ENCODE data around the gene GTPBP6.
"Not testable (repeated sequence)": the region's sequence is repeated elsewhere in the genome, so short reads cannot be mapped to it uniquely, and the experiment has no call there.

The GTPBP6 gene

DNA sequence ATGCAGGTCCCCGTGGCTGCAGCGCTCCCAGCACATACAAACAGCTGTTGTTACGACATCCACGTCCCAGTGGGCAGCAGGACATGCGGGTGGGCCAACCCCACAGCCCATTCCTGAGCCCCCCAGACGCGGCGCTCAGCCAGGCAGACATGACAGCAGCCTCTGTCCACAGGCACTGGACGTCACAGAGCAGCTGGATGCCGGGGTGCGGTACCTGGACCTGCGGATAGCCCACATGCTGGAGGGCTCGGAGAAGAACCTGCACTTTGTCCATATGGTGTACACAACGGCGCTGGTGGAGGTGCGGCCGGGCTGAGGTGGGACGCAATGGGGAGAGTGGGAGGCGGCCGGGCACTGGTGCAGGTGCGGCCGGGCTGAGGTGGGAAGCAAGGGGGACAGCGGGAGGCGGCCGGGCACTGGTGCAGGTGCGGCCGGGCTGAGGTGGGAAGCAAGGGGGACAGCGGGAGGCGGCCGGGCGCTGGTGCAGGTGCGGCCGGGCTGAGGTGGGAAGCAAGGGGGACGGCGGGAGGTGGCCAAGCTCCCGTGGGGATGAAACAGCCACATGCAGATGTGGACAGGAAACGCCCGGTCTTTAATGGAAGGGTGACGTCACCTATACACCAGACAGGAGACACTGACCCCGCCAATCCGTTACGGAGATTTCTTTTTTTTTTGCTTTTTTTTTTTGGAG is 28.0 kb downstream of the GTPBP6 start:
- no peak for DNase-seq

GRCh38 chrX:288561-288991 is 30.0 kb downstream of the GTPBP6 start:
- no peak for DNase-seq

- no peak for DNase-seq
Measured at GRCh38 chrX:287670-288069, 30.9 kb downstream of the GTPBP6 start.

DNA sequence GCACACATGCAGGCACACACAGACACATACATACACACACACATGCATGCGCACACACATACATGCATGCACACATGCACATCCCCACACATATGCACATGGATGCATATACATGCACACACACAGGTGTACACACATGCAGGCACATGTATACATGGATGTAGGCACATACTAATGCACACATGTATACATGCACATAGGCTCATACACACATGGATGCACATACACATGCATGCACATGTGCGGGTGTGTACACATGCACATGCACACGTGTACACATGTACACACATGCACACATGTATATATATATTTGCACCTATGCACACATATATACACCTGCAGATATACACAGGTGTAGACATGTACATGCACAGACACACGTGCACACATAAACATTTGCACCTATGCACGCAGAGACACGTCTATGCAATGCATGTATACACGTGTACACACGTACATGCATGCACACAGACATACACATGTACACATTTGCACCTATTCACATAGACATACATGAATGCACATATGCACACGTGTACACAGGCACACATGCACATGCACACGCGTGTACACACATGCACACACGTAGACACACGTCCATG is 33.4 kb downstream of the GTPBP6 start:
- DNase-seq: no peak

GRCh38 chrX:283115-283845 is 35.3 kb downstream of the GTPBP6 start:
- DNase-seq: no peak

- not testable (repeated sequence) for DNase-seq
Measured at GRCh38 chrX:282000-282681, 36.5 kb downstream of the GTPBP6 start.

GRCh38 chrX:281166-281999 is 37.2 kb downstream of the GTPBP6 start, which contains the start of gene PLCXD1:
TSS of gene PLCXD1 (plus strand) at chrX:281381. CDS start at chrX:284188, 2,807 bp downstream.
- no peak for DNase-seq

GRCh38 chrX:280722-281121 is 37.9 kb downstream of the GTPBP6 start:
- not testable (repeated sequence) for DNase-seq

- not testable (repeated sequence) for DNase-seq
Measured at GRCh38 chrX:279757-280604, 38.6 kb downstream of the GTPBP6 start.

- no peak for DNase-seq
Measured at GRCh38 chrX:276581-277201, 41.9 kb downstream of the GTPBP6 start.

DNA sequence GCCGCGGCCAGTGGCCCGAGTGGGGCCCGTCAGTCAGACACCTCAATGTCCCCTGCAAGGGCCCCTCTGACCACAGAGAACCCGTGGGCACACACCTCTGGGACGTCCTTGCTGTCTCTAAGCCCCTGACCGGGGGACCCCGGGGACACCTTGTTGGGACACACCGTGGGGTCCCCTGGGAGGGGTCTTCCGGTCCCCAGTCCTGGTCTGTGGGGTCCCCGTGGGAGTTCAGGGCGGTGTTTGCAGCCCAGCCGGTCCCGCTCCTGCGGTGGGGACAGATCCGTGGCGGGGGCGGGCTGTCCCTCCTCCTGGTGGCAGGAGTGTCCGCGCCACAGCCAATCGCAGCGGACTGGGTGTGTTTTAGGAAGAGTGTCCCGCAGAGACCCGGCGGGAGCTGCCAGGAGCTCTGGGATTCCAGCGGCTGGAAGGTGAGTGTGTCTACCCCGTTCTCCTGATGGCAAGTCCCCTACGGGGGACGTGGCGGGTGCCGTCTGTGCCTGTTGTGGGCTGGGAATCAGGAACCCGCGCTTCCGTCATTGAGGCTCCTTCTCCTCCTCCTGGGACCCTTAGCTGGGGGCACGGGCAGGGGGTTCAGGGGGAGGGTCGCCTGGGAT is 42.5 kb downstream of the GTPBP6 start:
- no peak for DNase-seq

- DNase-seq: no peak
Measured at GRCh38 chrX:275476-275966, 43.1 kb downstream of the GTPBP6 start.

DNA sequence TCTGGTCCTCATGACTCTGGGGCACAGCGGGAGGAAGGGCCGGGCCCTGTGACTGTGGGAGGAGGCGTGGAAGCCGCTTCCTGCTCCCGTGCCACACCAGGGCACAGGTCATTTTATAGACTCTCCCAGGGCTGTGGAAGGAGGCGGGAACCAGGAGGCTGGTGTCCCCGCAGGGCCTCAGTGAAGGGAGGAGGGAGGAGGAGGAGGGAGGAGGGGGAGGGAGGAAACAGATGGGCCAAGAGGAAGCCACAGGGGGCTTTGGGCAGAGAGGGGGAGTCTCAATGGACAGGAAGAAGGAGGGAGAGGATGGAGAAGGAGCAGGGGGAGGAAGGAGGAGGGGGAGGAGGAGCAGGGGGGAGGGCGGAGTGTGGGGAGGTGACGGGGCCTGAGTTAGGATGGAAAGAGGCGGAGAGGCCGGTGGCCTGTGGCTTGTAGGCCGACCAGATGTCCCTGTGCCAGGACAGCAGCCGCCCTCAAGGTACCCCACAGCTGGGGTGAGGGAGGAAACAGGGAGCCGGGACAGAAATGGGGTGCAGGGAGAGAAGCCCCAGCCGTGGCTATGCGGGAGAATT is 43.6 kb downstream of the GTPBP6 start:
- no peak for DNase-seq

- no peak for DNase-seq
Measured at GRCh38 chrX:270848-271367, 47.7 kb downstream of the GTPBP6 start.

GRCh38 chrX:267771-268261 is 50.8 kb downstream of the GTPBP6 start:
- DNase-seq: no peak

- DNase-seq: no peak
Measured at GRCh38 chrX:265502-265901, 53.1 kb downstream of the GTPBP6 start.

DNA sequence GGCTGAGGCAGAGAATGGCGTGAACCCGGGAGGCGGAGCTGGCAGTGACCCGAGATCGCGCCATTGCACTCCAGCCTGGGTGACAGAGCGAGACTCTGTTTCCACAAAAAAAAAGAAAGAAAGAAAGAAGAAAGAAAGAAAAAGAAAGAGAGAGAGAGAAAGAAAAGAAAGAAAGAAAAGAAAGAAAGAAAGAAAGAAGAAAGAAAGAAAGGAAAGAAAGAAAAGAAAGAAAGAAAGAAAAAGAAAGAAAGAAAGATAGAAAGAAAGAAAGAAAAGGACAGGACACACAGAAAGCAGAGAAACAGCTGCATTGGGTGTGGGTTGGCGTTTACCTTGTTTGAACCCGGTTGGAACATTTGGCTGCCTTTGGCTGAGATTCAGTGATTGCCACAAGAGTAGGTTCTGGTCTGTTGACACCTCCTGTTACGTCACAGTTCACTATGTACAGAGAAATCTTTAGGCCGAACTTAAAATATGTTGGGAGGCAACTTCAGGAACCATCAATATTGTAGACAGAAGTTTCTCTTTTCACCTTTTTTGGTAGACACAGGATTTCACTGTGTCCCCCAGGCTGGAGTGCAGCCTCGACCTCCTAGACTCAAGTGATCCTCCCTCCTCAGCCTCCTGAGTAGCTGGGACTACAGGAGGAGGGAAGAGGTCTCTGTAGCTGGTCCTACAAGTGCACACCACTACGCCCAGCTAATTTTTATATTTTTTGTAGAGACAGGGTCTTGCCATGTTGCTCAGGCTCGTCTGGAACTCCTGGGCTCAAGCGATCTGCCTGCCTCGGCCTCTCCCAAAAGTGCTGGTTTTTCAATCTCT is 53.8 kb downstream of the GTPBP6 start:
- no peak for DNase-seq

DNA sequence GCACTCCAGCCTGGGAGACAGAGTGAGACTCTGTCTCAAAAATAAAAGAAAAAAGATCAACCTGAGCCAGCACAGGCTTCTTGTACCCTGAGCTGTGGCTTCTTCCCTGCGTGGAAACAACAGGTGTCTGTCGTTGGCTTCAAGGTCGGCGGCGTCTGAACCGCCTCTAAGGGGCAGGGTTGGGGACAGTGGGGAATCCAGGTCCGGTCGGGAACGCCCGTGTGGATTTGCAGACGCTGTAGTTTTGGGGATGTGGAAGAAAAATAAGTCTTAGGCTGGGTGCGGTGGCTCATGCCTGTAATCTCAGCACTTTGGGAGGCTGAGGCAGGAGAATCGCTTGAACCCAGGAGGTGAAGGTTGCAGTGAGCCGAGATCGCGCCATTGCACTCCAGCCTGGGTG is 54.6 kb downstream of the GTPBP6 start:
- DNase-seq: not testable (repeated sequence)

All from NCI-H82 (cell line).